Measurements from ENCODE around the gene NKRF. TPM values are rescaled to one million over a fixed set of nuclear protein-coding genes. Genes with fewer than 3 reads are reported as not detected.

The NKRF gene
- polyA plus RNA-seq, 4 donors = 14.5 to 18.0 (median 16.2) TPM

- no peak for DNase-seq (ENCODE audit: low read depth in 4 of 4, low spot score in 3 of 4)
Measured at GRCh38 chrX:119617517-119618164, 11.4 kb upstream of the NKRF start.

DNA sequence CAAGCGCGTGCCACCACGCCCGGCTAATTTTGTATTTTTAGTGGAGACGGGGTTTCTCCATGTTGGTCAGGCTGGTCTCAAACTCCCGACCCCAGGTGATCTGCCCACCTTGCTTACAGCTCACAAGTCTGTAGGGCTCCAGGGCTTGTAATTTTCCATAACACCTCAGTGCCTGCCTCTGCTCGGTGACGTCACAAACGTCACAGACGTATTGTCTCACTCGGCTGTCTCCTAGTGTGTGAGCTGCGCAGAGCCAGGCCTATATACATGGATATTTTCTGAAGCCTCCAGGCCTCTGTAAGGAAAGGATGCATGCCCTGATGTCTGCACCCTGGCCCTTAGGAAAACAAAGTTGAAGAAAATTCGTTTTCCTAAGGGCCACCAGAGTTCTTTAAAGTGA lies 8.6 kb upstream of the NKRF start:
- no peak for DNase-seq (ENCODE audit: low read depth in 4 of 4, low spot score in 3 of 4)

- DNase-seq (ENCODE audit: low read depth in 4 of 4, low spot score in 3 of 4) = no peak
Measured at GRCh38 chrX:119607018-119607389, 780 bp upstream of the NKRF start.

DNA sequence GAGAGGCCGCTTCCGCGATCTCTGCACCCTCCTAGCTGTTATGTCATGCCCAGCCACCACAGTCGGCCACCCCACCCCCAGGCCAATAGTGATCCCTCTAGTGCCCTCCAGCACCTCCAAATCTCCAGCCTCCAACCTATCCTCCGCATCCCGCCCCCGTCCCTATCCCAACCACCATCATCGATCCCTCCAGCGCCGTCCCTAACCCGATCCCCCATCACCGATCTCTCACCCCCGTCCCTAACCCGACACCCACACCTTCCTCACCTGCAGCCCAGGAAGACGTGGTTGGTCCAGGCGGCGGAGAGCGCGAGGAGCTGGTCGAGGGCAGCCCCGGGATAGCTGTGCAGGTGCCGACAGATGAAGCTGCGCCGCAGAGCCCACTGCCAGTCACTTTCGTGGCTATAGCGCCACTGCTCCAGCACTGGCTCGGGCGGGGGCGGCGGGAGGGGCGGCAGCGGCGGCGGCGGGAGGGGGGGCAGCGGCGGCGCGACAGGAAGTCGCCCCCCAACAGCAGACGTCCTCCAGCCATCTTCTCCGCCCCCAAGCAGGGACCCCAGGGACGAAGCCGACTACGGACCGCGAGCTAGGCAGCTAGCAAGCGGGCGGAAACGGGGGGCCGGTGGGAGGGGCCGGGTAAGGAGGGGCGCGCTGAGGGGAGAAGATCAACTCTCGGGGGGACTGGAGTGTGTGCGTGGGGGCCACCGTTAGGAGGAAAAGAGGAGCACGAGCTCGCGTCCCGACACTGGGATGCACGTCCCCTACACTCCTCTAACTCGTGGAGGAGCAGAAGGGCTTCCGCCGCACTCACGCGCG lies 552 bp downstream of the NKRF start:
- no peak for DNase-seq (ENCODE audit: low read depth in 4 of 4, low spot score in 3 of 4)

DNA sequence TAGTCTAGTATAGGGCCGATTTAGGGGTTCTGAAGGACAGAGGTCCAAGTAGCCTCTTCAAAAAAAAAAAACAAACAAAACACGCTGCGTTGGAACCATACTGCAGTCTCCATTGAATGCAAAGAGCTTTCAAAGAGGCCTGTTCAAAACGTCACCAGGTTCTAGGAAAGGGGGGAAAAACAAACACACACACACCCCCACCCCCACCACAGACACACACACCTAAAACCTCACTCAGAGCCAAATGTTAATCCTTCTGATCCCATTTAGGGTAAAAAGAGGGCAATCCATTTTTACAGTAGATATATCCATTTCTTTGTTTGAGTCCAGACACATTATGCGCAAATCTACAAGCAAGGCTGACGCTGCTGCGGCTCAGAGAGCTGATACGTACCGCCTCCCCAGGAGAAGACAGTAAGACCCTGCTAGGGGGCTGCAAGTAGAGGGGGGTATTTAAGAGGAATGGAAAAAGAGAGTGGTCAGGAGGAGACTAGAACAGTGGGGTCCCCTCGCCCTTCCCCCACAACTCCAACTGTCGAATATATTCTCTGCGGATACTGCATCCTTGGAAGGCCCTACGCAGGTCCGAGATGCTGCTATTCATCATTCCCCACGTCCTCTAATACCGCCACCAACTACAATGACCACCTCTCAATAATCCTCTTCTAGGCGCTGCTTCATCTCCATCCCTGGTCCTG lies 1.3 kb downstream of the NKRF start:
- DNase-seq (ENCODE audit: low read depth in 4 of 4, low spot score in 3 of 4) = no peak

- DNase-seq (ENCODE audit: low read depth in 4 of 4, low spot score in 3 of 4) = no peak
Measured at GRCh38 chrX:119602701-119603255, 3.4 kb downstream of the NKRF start.

DNA sequence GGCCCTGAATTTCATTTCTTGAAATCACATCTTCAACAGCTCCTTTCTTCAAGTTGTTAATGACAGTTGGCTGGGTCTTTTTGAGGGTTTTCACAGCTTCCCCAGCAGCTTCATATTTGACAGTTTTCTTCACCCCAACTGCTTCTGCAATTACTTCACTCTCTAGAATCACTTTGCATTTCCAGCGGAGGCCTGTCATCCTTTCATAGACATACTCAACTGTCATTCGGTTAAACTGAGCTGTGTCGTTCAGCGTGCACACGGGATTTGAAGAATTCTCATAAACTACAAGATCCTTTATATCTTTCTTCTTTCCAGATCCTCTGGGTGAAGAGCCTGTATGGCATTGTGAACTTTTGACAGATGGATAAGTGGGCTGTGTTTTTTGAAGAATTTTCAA lies 16.4 kb downstream of the NKRF start:
- no peak for DNase-seq (ENCODE audit: low read depth in 4 of 4, low spot score in 3 of 4)

DNA sequence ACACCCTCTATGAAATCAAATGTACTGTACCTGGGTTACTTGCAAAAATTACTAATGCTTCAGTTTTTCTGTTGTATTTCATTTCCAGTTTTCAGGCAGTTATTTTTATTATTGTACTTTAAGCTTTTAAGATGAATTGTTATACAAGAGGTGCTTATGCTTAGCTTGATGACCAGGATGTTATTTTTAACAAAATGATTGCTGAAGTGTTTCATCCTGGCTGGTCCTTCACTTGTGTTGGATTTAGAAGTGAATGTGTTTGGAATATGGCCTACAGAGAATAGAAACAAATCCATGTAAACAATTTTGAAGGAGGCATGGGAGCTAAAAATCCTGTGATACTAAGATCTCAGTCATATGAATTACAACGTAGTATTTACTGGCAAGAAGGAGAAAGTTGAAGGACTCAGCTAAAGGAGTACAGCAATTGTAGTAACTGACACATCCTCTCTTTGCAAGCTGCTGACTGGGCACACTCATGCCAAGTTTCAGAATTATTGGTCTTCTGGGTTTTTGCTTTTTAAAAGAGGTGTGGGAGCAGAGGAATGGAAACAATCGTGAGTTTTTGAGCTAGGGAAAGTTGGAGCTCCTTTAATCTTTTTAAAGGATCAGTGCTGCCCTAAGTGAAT lies 22.7 kb downstream of the NKRF start:
- no peak for DNase-seq (ENCODE audit: low read depth in 4 of 4, low spot score in 3 of 4)

GRCh38 chrX:119579414-119579813 lies 26.8 kb downstream of the NKRF start:
- DNase-seq (ENCODE audit: low read depth in 4 of 4, low spot score in 3 of 4) = no peak

- DNase-seq (ENCODE audit: low read depth in 4 of 4, low spot score in 3 of 4) = peak; percentile 69 to 78 (median 73)
Measured at GRCh38 chrX:119574394-119575266, 31.6 kb downstream of the NKRF start, which contains the start of gene UBE2A. Gene UBE2A (plus strand): TSS chrX:119574563. CDS start chrX:119574712, 149 bp downstream.

DNA sequence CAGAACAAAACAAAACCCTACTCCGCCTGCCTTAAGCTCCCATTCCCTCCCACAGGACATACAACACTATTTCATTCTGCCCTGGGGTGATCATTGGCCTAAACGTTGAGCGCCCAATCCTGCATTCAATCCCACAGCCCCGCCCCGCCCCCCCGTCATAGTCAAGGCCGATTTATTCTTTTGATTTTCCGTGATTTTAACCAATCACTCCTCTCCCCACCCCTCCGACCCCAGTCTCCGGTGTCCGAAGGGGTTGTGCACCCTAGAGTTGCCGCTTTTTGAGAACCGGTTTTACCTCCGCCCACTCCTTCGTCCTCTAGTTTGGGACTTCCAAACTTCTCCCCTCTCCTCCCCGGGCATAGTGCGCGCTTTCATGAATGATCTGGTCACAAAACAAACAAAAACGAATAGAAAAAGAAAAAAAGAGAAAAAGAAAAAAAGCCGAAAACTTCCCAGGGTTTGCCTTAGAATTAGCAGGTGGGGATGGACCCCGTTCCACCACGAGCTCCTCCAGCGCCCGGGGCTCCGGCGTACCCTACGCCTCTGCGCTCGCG lies 32.3 kb downstream of the NKRF start:
- DNase-seq (ENCODE audit: low read depth in 4 of 4, low spot score in 3 of 4) = peak in 1 of 4 donors; percentile 21

DNA sequence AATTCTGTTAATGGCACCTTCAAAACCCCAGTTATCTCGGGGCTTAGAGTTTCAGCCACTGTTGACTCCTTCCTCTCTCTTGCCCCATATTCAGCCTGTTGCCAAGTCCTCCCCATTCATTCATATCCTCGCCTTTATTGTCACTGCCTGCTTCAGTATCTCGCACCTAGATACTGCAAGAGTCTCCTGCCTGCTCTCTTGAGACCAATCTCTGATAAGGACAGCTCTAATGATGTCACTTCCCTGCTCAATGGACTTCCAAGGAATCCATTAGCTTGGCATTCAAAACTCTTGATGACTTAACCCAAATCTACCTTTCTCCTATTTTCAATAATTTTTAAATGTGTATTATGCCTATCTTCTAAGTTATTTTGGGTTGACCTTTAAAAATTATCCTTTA lies 33.0 kb downstream of the NKRF start:
- DNase-seq (ENCODE audit: low read depth in 4 of 4, low spot score in 3 of 4) = no peak

DNA sequence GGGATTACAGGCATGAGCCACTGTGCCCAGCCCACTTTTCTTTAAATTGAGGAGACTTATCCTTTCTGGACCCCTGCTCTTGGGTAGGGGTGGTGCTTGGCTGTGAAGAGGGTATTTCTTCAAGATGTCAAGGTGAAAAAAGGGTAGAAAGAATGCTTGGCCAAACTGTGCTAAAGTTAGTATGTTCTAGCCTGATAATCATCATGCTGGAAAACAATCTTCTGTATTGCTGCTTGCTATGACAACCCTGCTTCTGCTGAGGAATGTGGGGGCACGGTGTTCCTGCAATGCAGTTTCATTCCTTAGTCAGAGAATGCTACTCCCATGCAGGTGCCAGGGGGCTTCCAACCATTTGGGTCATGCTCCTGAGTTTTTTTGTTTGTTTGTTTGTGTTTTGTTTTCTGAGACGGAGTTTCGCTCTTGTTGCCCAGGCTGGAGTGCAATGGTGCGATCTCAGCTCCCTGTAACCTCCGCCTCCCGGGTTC lies 35.8 kb downstream of the NKRF start:
- no peak for DNase-seq (ENCODE audit: low read depth in 4 of 4, low spot score in 3 of 4)

DNA sequence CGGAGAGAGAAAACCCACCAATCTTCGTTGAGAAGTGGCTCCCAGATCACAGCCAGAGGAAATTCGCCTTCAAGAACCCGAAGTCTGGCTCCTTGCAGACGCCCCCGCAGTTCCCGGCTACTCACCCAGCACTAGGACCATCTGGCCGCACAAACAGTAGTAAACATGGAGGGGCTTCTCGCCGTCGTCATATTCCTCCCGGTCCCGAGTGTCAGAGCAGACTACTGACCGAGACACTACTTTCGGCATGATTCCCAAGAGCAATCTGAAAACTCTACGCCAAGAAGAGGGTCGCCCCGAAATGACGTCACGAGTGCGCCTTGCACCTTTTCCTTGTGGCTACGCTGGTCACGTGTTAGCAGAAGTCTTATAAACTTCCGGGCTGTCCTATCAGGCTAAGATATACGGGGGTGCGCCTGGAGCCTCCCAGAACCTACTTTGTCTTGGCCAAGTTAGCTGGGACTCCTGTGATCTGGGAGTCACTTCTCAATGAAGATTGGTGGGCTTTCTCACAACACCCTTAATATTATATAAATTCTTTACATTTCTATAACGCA lies 41.0 kb downstream of the NKRF start, which contains the start of gene STEEP1:
Gene STEEP1, minus strand, starts transcription at position 303 of the 557 bp plus-strand sequence. Its CDS starts 54 bp downstream, at position 249.
- DNase-seq (ENCODE audit: low read depth in 4 of 4, low spot score in 3 of 4) = peak; percentile 70 to 87 (median 78)

DNA sequence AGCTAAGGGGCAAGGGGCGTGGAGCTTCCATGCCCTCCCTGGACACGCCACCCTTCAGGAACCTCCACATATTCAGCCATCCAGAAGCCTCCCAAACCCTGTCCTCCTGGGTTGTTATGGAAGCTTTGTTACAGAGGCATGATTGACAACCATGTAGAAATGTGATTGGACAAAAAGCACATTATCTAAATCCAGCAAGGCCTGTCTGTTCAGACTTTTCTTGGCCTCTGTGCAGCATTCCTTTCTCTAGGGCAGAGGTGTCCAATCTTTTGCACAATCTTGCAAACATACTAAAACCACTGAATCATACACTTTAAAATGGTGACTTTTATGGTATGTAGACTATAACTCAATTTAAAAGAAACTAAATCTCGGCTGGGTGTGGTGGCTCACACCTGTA lies 53.7 kb downstream of the NKRF start:
- no peak for DNase-seq (ENCODE audit: low read depth in 4 of 4, low spot score in 3 of 4)

DNA sequence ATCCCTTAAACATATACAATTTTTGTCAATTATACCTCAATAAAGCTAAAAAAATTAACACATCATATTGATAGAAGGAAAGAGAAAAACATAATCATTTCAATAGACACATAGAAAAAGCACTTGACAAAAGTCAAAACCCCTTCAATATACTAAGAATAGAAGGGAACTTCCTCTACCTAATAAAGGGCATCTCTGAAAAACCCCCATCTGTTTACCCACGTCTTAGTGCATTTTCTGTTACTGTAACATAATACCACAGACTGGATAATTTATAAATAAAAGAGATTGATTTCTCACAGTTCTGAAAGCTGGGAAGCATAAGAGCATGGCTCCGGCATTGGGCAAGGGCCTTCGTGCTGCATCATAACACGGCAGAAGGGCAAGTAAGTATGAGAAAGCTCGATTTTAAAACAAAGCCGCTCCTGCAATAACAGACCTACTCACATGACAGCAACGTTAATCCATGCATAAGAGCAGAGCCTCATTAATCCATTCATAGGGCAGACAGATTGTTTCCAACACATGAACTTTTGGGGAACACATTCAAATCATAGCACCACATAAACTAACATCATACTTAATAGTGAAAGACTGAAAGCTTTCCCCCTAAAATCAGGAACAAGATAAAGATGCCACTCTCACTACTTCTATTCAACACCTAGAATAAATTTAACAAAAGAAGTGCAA lies 56.8 kb downstream of the NKRF start:
- no peak for DNase-seq (ENCODE audit: low read depth in 4 of 4, low spot score in 3 of 4)

DNA sequence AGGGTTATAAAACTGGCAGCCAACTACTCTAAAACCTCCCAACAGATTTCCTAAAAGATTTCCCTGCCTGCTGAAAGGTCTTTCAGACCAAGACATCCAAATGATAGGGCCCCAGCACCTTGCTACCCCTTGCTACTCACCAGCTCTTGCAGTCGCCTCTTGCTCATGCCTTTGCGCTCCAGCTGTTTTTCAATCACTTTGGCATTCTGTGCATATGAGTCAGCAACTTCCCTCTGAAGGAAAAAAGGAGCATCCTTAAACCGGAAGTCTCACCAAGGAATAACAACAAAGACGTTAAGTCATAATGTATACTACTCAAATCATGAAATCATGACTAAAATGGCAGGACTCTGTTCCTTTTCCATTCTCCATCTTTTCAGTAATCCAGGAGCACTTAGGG lies 65.0 kb downstream of the NKRF start:
- DNase-seq (ENCODE audit: low read depth in 4 of 4, low spot score in 3 of 4) = no peak

GRCh38 chrX:119539872-119540271 lies 66.4 kb downstream of the NKRF start:
- DNase-seq (ENCODE audit: low read depth in 4 of 4, low spot score in 3 of 4) = no peak

Data from left renal pelvis (tissue), 4 donors.